K562 (cell line): ENCODE measurements around the gene SPATS2. TPM values are rescaled to one million over a fixed set of nuclear protein-coding genes. Genes with fewer than 3 reads are reported as not detected.

ENCODE experiments used
- ATAC-seq: fragments of 200-7000 bp; cut with Tn5 transposase; 3 replicates; pipeline ENCODE4 v1.9.1; 2020; ENCODE audit warnings: moderate library complexity
- BruUV-seq: library from RNA; stranded (reverse); fragments of 400-500 nt; replicated peaks from 2 replicates; lab custom pipeline; 2021; lab: Mats Ljungman, UMichigan
- CTCF ChIA-PET: fragments of 300-600 bp; formaldehyde crosslinking; extraction: SDS; loops from one replicate; lab custom pipeline; 2021; ENCODE audit warnings: low intra/inter-chr PET ratio; lab: Yijun Ruan, JAX
- POLR2A ChIA-PET: fragments of 300-600, 350-650 bp; sonication (Branson Sonifier 250); formaldehyde crosslinking; extraction: SDS; loops from one replicate; lab custom pipeline; 2021; ENCODE audit warnings: antibody characterized with exemption, inconsistent platforms; lab: Yijun Ruan, JAX
- DNase-seq, 4 experiments: peaks; one replicate each; pipeline versions ENCODE4 v3.0.0 to v3.0.0-alpha.2; 2011 to 2018; ENCODE audit warnings: low spot score in 3 of 4, mixed read lengths in 3 of 4; ENCODE audit errors: extremely low read depth in 1 of 4
- FAIRE-seq: peaks from 2 replicates; lab custom pipeline; 2011; peaks lifted over from hg19 to GRCh38; lab: Jason Lieb, UNC
- H2AFZ ChIP-seq: 2 replicates; pipeline ENCODE4 v1.6.0; 2011; ENCODE audit warnings: low read depth, low read length, control low read depth, inconsistent platforms
- H3K27ac ChIP-seq: fragments of 200-600 bp; 3 replicates; pipeline ENCODE4 v1.8.0; 2011; ENCODE audit warnings: low read depth, mild to moderate bottlenecking, control low read depth, inconsistent platforms, low read length, moderate library complexity, mixed read lengths; ENCODE audit errors: extremely low read depth
- H3K27me3 ChIP-seq, 2 experiments: fragments of 300-600 bp in 1 of 2; 2 replicates in 1 of 2; 3 replicates in 1 of 2; pipeline versions ENCODE4 v1.6.0 to v1.8.0; 2011; ENCODE audit warnings: inconsistent platforms in 2 of 2, low read length in 2 of 2, mild to moderate bottlenecking in 1 of 2, mixed read lengths in 1 of 2, moderate library complexity in 1 of 2; ENCODE audit not compliant: control insufficient read depth in 2 of 2, insufficient read depth in 2 of 2
- H3K36me3 ChIP-seq: fragments of 300-600 bp; 3 replicates; pipeline ENCODE4 v1.8.0; 2011; ENCODE audit warnings: mild to moderate bottlenecking, low read length, inconsistent platforms; ENCODE audit not compliant: control insufficient read depth, insufficient read depth
- H3K4me1 ChIP-seq, 2 experiments: fragments of 200-600 bp in 1 of 2; replicated peaks in 1 of 2; 2 replicates in 1 of 2; 3 replicates in 1 of 2; pipeline versions ENCODE4 v1.5.1 to v1.8.0; 2011; ENCODE audit warnings: inconsistent platforms in 2 of 2, low read length in 2 of 2, mild to moderate bottlenecking in 1 of 2, mixed read lengths in 1 of 2, moderate library complexity in 1 of 2; ENCODE audit not compliant: control insufficient read depth in 2 of 2, insufficient read depth in 2 of 2
- H3K4me2 ChIP-seq: 2 replicates; pipeline ENCODE4 v1.6.1; 2011; ENCODE audit warnings: low read length, control low read depth, inconsistent platforms, mixed read lengths; ENCODE audit not compliant: insufficient read depth
- H3K4me3 ChIP-seq: fragments of 200-600 bp; sonication (generic), shearing (Covaris generic); 2 replicates; pipeline ENCODE4 v1.5.1; 2016; ENCODE audit warnings: control low read depth, inconsistent platforms
- H3K79me2 ChIP-seq: fragments of 200-600 bp; 3 replicates; pipeline ENCODE4 v1.8.0; 2011; ENCODE audit warnings: low read length, inconsistent platforms; ENCODE audit not compliant: control insufficient read depth, insufficient read depth
- H3K9ac ChIP-seq, 2 experiments: 2 replicates each; pipeline versions ENCODE4 v1.6.0 to v1.6.1; 2011; ENCODE audit warnings: low read depth in 2 of 2, low read length in 2 of 2, control low read depth in 1 of 2, inconsistent platforms in 1 of 2, mild to moderate bottlenecking in 1 of 2, mixed read lengths in 1 of 2; ENCODE audit not compliant: insufficient read depth in 1 of 2
- H3K9me1 ChIP-seq: one replicate; pipeline ENCODE4 v1.6.0; 2011; ENCODE audit warnings: inconsistent platforms, mild to moderate bottlenecking, low read length, moderate library complexity; ENCODE audit not compliant: control insufficient read depth, insufficient read depth
- H3K9me3 ChIP-seq: replicated peaks from 2 replicates; pipeline ENCODE4 v1.5.1; 2011; ENCODE audit warnings: low read depth, low read length, inconsistent platforms; ENCODE audit not compliant: control insufficient read depth, insufficient read depth
- H4K20me1 ChIP-seq: replicated peaks from 2 replicates; pipeline ENCODE4 v1.6.1; 2011; ENCODE audit warnings: low read length, inconsistent platforms, mixed read lengths; ENCODE audit not compliant: control insufficient read depth, insufficient read depth
- E2F8 ChIP-seq: fragments of 450-650 bp; IDR thresholded peaks from 2 replicates; pipeline ENCODE4 v1.7.1; 2018; ENCODE audit warnings: mild to moderate bottlenecking, low read depth; ENCODE audit not compliant: partially characterized antibody
- HDAC1 ChIP-seq, 2 experiments: fragments of 450-650 bp; IDR thresholded peaks; 2 replicates each; pipeline ENCODE4 v1.6.1; 2016 to 2017; ENCODE audit warnings: inconsistent platforms in 1 of 2, mild to moderate bottlenecking in 1 of 2, moderate library complexity in 1 of 2
- RAD51 ChIP-seq: fragments of 450-650 bp; IDR thresholded peaks from 2 replicates; pipeline ENCODE4 v1.7.1; 2016; ENCODE audit warnings: low read depth, mild to moderate bottlenecking, borderline replicate concordance
- SETDB1 ChIP-seq: IDR thresholded peaks from one replicate; pipeline ENCODE4 v1.6.1; 2012; ENCODE audit warnings: low read length, control low read depth, inconsistent platforms
- TCF7 ChIP-seq: sonication (generic); IDR thresholded peaks from 2 replicates; pipeline ENCODE4 v1.6.1; 2016; ENCODE audit warnings: antibody characterized with exemption, borderline replicate concordance
- ZNF3 ChIP-seq: fragments of 250-450 bp; sonication (Bioruptor Pico); IDR thresholded peaks from 2 replicates; pipeline ENCODE4 v1.5.0; 2021; ENCODE audit warnings: mild to moderate bottlenecking, moderate library complexity
- WGBS: fragments of 100-300 bp; shearing (Covaris generic); methylation state at CpG from one replicate; pipeline ENCODE4 v1.1.6; 2016; ENCODE audit warnings: low coverage, mixed read lengths; ENCODE audit not compliant: insufficient coverage; ENCODE audit errors: missing lambda C conversion rate; 5-methylcytosine and 5-hydroxymethylcytosine counted together
- in situ Hi-C: fragments of 300-500 bp; cut with MboI; formaldehyde crosslinking; loops from 4 replicates; pipeline ENCODE4 v1.15.0; 2018; ENCODE audit warnings: inconsistent platforms, mixed read lengths
- intact Hi-C: fragments of 100-400 bp; cut with micrococcal nuclease; formaldehyde crosslinking; loops from 2 replicates; pipeline ENCODE4 v1.14.2; 2022
- polyA plus RNA-seq, 8 experiments: library from polyadenylated mRNA; depleted of rRNA in 4 of 8; stranded (reverse) in 5 of 8; unstranded in 3 of 8; fragments of >200 nt; fragmentation: Nextera tagmentation in 2 of 8; fragmentation: Illumina TruSeq in 1 of 8; extraction: Ambion mirVana in 2 of 8; extraction: Trizol in 1 of 8; gene quantifications; 2 replicates each; pipeline versions ENCODE4 v1.2.1 to v1.2.3, GENCODE V29; 2011 to 2014; ENCODE audit warnings: inconsistent platforms in 1 of 8, missing spikeins in 1 of 8
- total RNA-seq, 7 experiments: library from RNA; depleted of rRNA in 6 of 7; stranded (reverse); fragments of >200 nt in 6 of 7; fragmentation: Illumina TruSeq in 2 of 7; extraction: Trizol in 2 of 7; gene quantifications; 2 replicates each; pipeline versions ENCODE4 v1.2.1 to v1.2.3, GENCODE V29; 2011 to 2021; ENCODE audit warnings: low replicate concordance in 1 of 7

Gene SPATS2
- total and polyA plus RNA-seq, 9 of the 15 experiments (the other 6 are each of a cell fraction or from before 2014, with no cell fraction given): 5.4 to 48.2 (median 17.5) TPM

GRCh38 chr12:49546481-49546880 lies 179.2 kb downstream of the SPATS2 start:
- CTCF ChIA-PET: no interaction called here
- H2AFZ ChIP-seq: no peak overlapping the region
- H3K4me1 ChIP-seq: peaks cover 0 to 22% of the 10 kb centered on the region in 2 experiments; a peak in 2 of 5 replicates
- intact Hi-C loops: no loop called here
- TF ChIP-seq HDAC1 (IDR thresholded peaks at IDR 0.05) (no peak), SETDB1 (no peak), E2F8 (no peak), TCF7 (no peak), ZNF3 (CRISPR knock-in tag) (no peak), RAD51 (no peak)
- peaks cover 3% of the 10 kb centered on the region for H3K9me1 ChIP-seq
- in situ Hi-C loops: no loop called here
- no peaks in the 10 kb centered on the region for H4K20me1 ChIP-seq
- H3K27me3 ChIP-seq: peaks cover 13 to 41% of the 10 kb centered on the region in 2 experiments; a peak in 4 of 5 replicates
- H3K4me3 ChIP-seq: no peak overlapping the region
- ATAC-seq: no peak
- 0 out of 4 replicates have a peak overlapping the region, but pooled peaks of 1 of the 2 experiments have one; percentile 26 for H3K9ac ChIP-seq
- no peaks in the 10 kb centered on the region for H3K79me2 ChIP-seq
- no peak for FAIRE-seq
- H3K36me3 ChIP-seq: no peaks in the 10 kb centered on the region
- POLR2A ChIA-PET: interaction anchor here (0.6 to 1.1 kb wide), 5 partner anchors 8 to 116 kb away, joined by 3 read pairs; no protein-coding TSS in a partner anchor
- WGBS: 0% methylated on average over 1 of the region's 3 CpGs
- H3K27ac ChIP-seq: no peak overlapping the region
- no peak overlapping the region for H3K4me2 ChIP-seq
- no peaks in the 10 kb centered on the region for H3K9me3 ChIP-seq
- no TSS peak for BruUV-seq
- DNase-seq: no peak
